ENCODE data around the gene OPA1.

The OPA1 gene

GRCh38 chr3:193701953-193702635 is 109.1 kb downstream of the OPA1 start:
- H3K27ac Mint-ChIP-seq: no peak overlapping the region
- H3K36me3 Mint-ChIP-seq: no peaks in the 10 kb centered on the region
- no peak overlapping the region for H3K4me3 Mint-ChIP-seq
- no peaks in the 10 kb centered on the region for H3K27me3 Mint-ChIP-seq
- no peaks in the 10 kb centered on the region for H3K9me3 Mint-ChIP-seq
- no peaks in the 10 kb centered on the region for H3K4me1 Mint-ChIP-seq

GRCh38 chr3:193702967-193703366 is 110.0 kb downstream of the OPA1 start:
- Mint-ChIP-seq H3K27me3 (no peaks in the 10 kb centered on the region), H3K4me3 (no peak overlapping the region), H3K36me3 (peaks cover 1% of the 10 kb centered on the region), H3K27ac (no peak overlapping the region), H3K4me1 (no peaks in the 10 kb centered on the region), H3K9me3 (no peaks in the 10 kb centered on the region)

- Mint-ChIP-seq H3K27me3 (no peaks in the 10 kb centered on the region), H3K4me1 (no peaks in the 10 kb centered on the region), H3K9me3 (no peaks in the 10 kb centered on the region), H3K36me3 (peaks cover 1% of the 10 kb centered on the region), H3K4me3 (no peak overlapping the region), H3K27ac (no peak overlapping the region)
Observed at GRCh38 chr3:193704431-193704830, 111.4 kb downstream of the OPA1 start.

GRCh38 chr3:193708270-193708669 is 115.3 kb downstream of the OPA1 start:
- Mint-ChIP-seq H3K4me1 (no peaks in the 10 kb centered on the region), H3K27me3 (no peaks in the 10 kb centered on the region), H3K4me3 (no peak overlapping the region), H3K36me3 (peaks cover 1% of the 10 kb centered on the region), H3K9me3 (no peaks in the 10 kb centered on the region), H3K27ac (peak overlapping the region; percentile 60)

- H3K9me3 Mint-ChIP-seq: no peaks in the 10 kb centered on the region
- peaks cover 10% of the 10 kb centered on the region for H3K36me3 Mint-ChIP-seq
- H3K4me3 Mint-ChIP-seq: no peak overlapping the region
- no peak overlapping the region for H3K27ac Mint-ChIP-seq
- no peaks in the 10 kb centered on the region for H3K4me1 Mint-ChIP-seq
- no peaks in the 10 kb centered on the region for H3K27me3 Mint-ChIP-seq
Observed at GRCh38 chr3:193710286-193711165, 117.5 kb downstream of the OPA1 start.

- no peaks in the 10 kb centered on the region for H3K27me3 Mint-ChIP-seq
- H3K4me3 Mint-ChIP-seq: no peak overlapping the region
- no peak overlapping the region for H3K27ac Mint-ChIP-seq
- peaks cover 1% of the 10 kb centered on the region for H3K4me1 Mint-ChIP-seq
- H3K9me3 Mint-ChIP-seq: no peaks in the 10 kb centered on the region
- peaks cover 10% of the 10 kb centered on the region for H3K36me3 Mint-ChIP-seq
Observed at GRCh38 chr3:193711166-193711485, 118.1 kb downstream of the OPA1 start.

GRCh38 chr3:193711523-193711963 is 118.5 kb downstream of the OPA1 start:
- Mint-ChIP-seq H3K9me3 (no peaks in the 10 kb centered on the region), H3K27me3 (no peaks in the 10 kb centered on the region), H3K27ac (no peak overlapping the region), H3K36me3 (peaks cover 10% of the 10 kb centered on the region), H3K4me1 (peaks cover 5% of the 10 kb centered on the region), H3K4me3 (no peak overlapping the region)

- no peaks in the 10 kb centered on the region for H3K27me3 Mint-ChIP-seq
- no peak overlapping the region for H3K27ac Mint-ChIP-seq
- H3K4me3 Mint-ChIP-seq: no peak overlapping the region
- no peaks in the 10 kb centered on the region for H3K9me3 Mint-ChIP-seq
- H3K4me1 Mint-ChIP-seq: peaks cover 10% of the 10 kb centered on the region
- peaks cover 10% of the 10 kb centered on the region for H3K36me3 Mint-ChIP-seq
Observed at GRCh38 chr3:193711964-193712598, 119.1 kb downstream of the OPA1 start.

- H3K27me3 Mint-ChIP-seq: no peaks in the 10 kb centered on the region
- H3K4me1 Mint-ChIP-seq: peaks cover 12% of the 10 kb centered on the region
Observed at GRCh38 chr3:193712938-193713337, 119.9 kb downstream of the OPA1 start.

GRCh38 chr3:193714523-193715137 is 121.6 kb downstream of the OPA1 start:
- H3K36me3 Mint-ChIP-seq: peaks cover 8% of the 10 kb centered on the region
- peaks cover 12% of the 10 kb centered on the region for H3K4me1 Mint-ChIP-seq
- H3K27me3 Mint-ChIP-seq: no peaks in the 10 kb centered on the region
- H3K4me3 Mint-ChIP-seq: no peak overlapping the region
- no peaks in the 10 kb centered on the region for H3K9me3 Mint-ChIP-seq
- H3K27ac Mint-ChIP-seq: no peak overlapping the region

More at GRCh38 chr3:193712938-193713337, 119.9 kb downstream of the OPA1 start:
- no peak overlapping the region for H3K4me3 Mint-ChIP-seq
- H3K9me3 Mint-ChIP-seq: no peaks in the 10 kb centered on the region
- H3K36me3 Mint-ChIP-seq: peaks cover 8% of the 10 kb centered on the region
- no peak overlapping the region for H3K27ac Mint-ChIP-seq

- no peaks in the 10 kb centered on the region for H3K9me3 Mint-ChIP-seq
- no peak overlapping the region for H3K27ac Mint-ChIP-seq
- H3K36me3 Mint-ChIP-seq: peaks cover 8% of the 10 kb centered on the region
- H3K4me1 Mint-ChIP-seq: peaks cover 12% of the 10 kb centered on the region
- no peak overlapping the region for H3K4me3 Mint-ChIP-seq
- H3K27me3 Mint-ChIP-seq: no peaks in the 10 kb centered on the region
Observed at GRCh38 chr3:193716150-193716549, 123.1 kb downstream of the OPA1 start.

GRCh38 chr3:193719735-193720134 is 126.7 kb downstream of the OPA1 start:
- Mint-ChIP-seq H3K4me1 (peaks cover 12% of the 10 kb centered on the region), H3K27me3 (no peaks in the 10 kb centered on the region), H3K9me3 (no peaks in the 10 kb centered on the region), H3K4me3 (no peak overlapping the region), H3K36me3 (peaks cover 2% of the 10 kb centered on the region), H3K27ac (no peak overlapping the region)

- peaks cover 2% of the 10 kb centered on the region for H3K36me3 Mint-ChIP-seq
- H3K27ac Mint-ChIP-seq: no peak overlapping the region
- H3K27me3 Mint-ChIP-seq: no peaks in the 10 kb centered on the region
- H3K4me3 Mint-ChIP-seq: no peak overlapping the region
- no peaks in the 10 kb centered on the region for H3K9me3 Mint-ChIP-seq
- H3K4me1 Mint-ChIP-seq: peaks cover 12% of the 10 kb centered on the region
Observed at GRCh38 chr3:193720169-193720568, 127.2 kb downstream of the OPA1 start.

GRCh38 chr3:193722566-193722965 is 129.6 kb downstream of the OPA1 start:
- Mint-ChIP-seq H3K9me3 (no peaks in the 10 kb centered on the region), H3K36me3 (no peaks in the 10 kb centered on the region), H3K27me3 (no peaks in the 10 kb centered on the region), H3K27ac (no peak overlapping the region), H3K4me3 (no peak overlapping the region), H3K4me1 (no peaks in the 10 kb centered on the region)

- H3K9me3 Mint-ChIP-seq: no peaks in the 10 kb centered on the region
- H3K4me3 Mint-ChIP-seq: no peak overlapping the region
- H3K27ac Mint-ChIP-seq: no peak overlapping the region
- H3K4me1 Mint-ChIP-seq: no peaks in the 10 kb centered on the region
- H3K27me3 Mint-ChIP-seq: no peaks in the 10 kb centered on the region
- H3K36me3 Mint-ChIP-seq: no peaks in the 10 kb centered on the region
Observed at GRCh38 chr3:193727089-193727488, 134.1 kb downstream of the OPA1 start.

Measured in activated naive CD4-positive, alpha-beta T cell treated with anti-CD3 and anti-CD28 coated beads, Interleukin-2, amount 50 U/mL, for 24 hours (primary cell).